Heart left ventricle (tissue), 13 donors: ENCODE measurements around the gene CCDC117.

ENCODE experiments used
- POLR2A ChIP-seq, 2 donors: fragments of 450-650 bp; IDR thresholded peaks; one replicate each; pipeline ENCODE4 v1.6.1; 2017; ENCODE audit warnings: antibody characterized with exemption in 2 of 2, mild to moderate bottlenecking in 2 of 2, moderate library complexity in 2 of 2
- TF ChIP-seq, protein P1 (sequence below), 12 donors: fragments of 200-600 bp; sonication (generic) in 4 of 12; IDR thresholded peaks; one replicate each; pipeline versions ENCODE4 v1.5.0 to v1.8.0; 2018 to 2022; ENCODE audit warnings: antibody characterized with exemption in 12 of 12, mild to moderate bottlenecking in 5 of 12
- donor health status: ischemic (EF 13 %, LVEDD 7.1; RV severe dilation, severe dysfunction).
- donor health status: DM: no; HTN: yes; CAD: no.
- donor health status: DM: no; HTN: no; CAD: no.
- donor health status: ischemic (EF 25% LVEDD 6.9; RV normal size, moderate dysfunction).
- donor health status: ischemic (EF 25% LVEDD 5.7; RV mildly dilated, moderate dysfunction).
- donor health status: ischemic (EF 35%, LVEDD 5.7; RV mildly dilated, moderate dysfunction).
- donor health status: nonischemic (EF 11% LVEDD 7.7; RV severe dilation, severe dysfunction).
- donor health status: DM: yes; HTN: yes; CAD: no.
- donor health status: PGD.
- donor health status: ischemic (EF 29% LVEDD 5.4; RV normal size, mild dysfunction).
- donor health status: nonischemic (EF 23%, LVEDD 6.1; RV moderate dilation, normal function).

DNA sequence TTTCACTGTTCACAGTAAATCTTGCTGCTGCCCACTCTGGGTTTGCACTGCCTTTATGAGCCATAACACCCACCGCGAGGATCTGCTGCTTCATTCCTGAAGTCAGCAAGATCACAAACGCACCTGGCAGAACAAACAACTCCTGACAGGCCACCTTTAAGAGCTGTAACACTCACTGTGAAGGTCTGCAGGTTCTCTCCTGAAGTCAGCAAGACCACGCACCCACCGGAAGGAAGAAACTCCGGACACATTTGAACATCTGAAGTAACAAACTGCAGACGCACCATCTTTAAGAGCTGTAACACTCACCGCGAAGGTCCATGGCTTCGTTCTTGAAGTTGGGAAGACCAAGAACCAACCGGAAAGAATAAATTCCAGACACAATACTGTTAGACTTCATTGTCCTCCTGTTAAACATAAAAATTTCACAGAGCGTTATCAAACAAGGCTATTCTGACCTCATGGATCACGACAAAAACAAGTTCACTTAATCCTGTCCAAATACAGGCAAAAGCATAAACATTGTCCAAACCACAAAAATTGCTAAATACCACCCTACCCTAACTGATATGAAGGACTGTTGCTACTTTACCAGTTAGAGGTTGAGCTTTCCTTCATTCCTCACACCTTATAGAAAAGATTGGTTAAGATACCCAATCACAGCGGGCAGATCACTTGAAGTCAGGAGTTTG, 3.0 kb upstream of the CCDC117 start:
- TF ChIP-seq, protein P1, sequence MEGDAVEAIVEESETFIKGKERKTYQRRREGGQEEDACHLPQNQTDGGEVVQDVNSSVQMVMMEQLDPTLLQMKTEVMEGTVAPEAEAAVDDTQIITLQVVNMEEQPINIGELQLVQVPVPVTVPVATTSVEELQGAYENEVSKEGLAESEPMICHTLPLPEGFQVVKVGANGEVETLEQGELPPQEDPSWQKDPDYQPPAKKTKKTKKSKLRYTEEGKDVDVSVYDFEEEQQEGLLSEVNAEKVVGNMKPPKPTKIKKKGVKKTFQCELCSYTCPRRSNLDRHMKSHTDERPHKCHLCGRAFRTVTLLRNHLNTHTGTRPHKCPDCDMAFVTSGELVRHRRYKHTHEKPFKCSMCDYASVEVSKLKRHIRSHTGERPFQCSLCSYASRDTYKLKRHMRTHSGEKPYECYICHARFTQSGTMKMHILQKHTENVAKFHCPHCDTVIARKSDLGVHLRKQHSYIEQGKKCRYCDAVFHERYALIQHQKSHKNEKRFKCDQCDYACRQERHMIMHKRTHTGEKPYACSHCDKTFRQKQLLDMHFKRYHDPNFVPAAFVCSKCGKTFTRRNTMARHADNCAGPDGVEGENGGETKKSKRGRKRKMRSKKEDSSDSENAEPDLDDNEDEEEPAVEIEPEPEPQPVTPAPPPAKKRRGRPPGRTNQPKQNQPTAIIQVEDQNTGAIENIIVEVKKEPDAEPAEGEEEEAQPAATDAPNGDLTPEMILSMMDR (IDR thresholded peaks at IDR 0.05) = no peak
- TF ChIP-seq POLR2A (IDR thresholded peaks at IDR 0.05) = no peak
